Prostate gland (tissue), 2 donors: Measurements from ENCODE around the gene CUX1.

ENCODE experiments used
- POLR2A ChIP-seq: fragments of 450-650 bp; IDR thresholded peaks from one replicate; pipeline ENCODE4 v1.6.1; 2016; ENCODE audit warnings: antibody characterized with exemption, mild to moderate bottlenecking
- TF ChIP-seq, protein P1 (sequence below), 4 experiments: fragments of 200-600 bp in 2 of 4; fragments of 450-650 bp in 2 of 4; sonication (generic) in 2 of 4; IDR thresholded peaks; 1 replicate in 3 of 4; 2 replicates in 1 of 4; pipeline ENCODE4 v1.5.1; 2016 to 2019; ENCODE audit warnings: antibody characterized with exemption in 4 of 4, mild to moderate bottlenecking in 2 of 4, moderate library complexity in 2 of 4

DNA sequence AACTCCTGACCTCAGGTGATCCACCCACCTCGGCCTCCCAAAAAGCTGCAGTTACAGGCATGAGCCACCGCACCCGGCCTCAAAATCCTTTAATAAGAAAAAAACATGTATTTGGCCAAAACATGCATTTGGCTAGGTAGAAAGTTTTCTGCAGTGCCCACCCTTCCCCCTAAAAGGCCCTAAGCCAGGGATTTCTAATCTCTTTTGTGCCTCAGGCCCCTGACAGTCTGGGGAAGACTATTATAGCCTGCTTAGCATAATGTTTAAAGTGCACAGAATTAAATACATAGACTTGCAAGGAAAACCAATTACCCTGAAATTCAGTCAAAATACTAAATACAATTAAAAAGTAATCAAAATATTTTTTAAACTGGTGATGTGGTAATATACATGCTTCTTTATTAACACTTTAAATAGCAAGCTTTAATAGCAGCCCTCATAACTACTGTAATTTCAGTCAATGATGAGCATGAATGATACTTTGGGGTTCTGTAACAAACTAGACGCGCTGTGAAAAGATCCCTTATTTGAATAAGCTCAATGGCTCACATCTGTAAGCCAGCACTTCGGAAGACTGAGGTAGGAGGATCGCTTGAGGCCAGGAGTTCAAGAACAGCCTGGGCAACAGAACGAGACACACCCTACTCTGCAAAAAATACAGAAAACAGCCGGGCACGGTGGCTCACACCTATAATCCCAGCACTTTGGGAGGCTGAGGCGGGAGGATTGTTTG, 508.9 kb downstream of the CUX1 start:
- TF ChIP-seq, protein P1, sequence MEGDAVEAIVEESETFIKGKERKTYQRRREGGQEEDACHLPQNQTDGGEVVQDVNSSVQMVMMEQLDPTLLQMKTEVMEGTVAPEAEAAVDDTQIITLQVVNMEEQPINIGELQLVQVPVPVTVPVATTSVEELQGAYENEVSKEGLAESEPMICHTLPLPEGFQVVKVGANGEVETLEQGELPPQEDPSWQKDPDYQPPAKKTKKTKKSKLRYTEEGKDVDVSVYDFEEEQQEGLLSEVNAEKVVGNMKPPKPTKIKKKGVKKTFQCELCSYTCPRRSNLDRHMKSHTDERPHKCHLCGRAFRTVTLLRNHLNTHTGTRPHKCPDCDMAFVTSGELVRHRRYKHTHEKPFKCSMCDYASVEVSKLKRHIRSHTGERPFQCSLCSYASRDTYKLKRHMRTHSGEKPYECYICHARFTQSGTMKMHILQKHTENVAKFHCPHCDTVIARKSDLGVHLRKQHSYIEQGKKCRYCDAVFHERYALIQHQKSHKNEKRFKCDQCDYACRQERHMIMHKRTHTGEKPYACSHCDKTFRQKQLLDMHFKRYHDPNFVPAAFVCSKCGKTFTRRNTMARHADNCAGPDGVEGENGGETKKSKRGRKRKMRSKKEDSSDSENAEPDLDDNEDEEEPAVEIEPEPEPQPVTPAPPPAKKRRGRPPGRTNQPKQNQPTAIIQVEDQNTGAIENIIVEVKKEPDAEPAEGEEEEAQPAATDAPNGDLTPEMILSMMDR (IDR thresholded peaks at IDR 0.05) = no peak
- TF ChIP-seq POLR2A = no peak
